GM12878 (cell line): Measurements from ENCODE around the gene UGT1A6. TPM values are rescaled to one million over a fixed set of nuclear protein-coding genes. Genes with fewer than 3 reads are reported as not detected.

Experiments
- ATAC-seq: fragments of 200-7000 bp; cut with Tn5 transposase; 3 replicates; pipeline ENCODE4 v1.9.1; 2020; ENCODE audit warnings: mild to moderate bottlenecking, moderate library complexity
- BruUV-seq: library from RNA; stranded (reverse); fragments of 400-500 nt; replicated peaks from 2 replicates; lab custom pipeline; 2021; lab: Mats Ljungman, UMichigan
- CTCF ChIA-PET: fragments of 300-600 bp; sonication (Branson Sonifier 250); formaldehyde crosslinking; extraction: SDS; loops from one replicate; lab custom pipeline; 2021; ENCODE audit warnings: inconsistent platforms; lab: Yijun Ruan, JAX
- POLR2A ChIA-PET: fragments of 350-600 bp; formaldehyde crosslinking; extraction: SDS; loops from one replicate; lab custom pipeline; 2021; ENCODE audit warnings: inconsistent platforms; lab: Charles Lee
- RAD21 ChIA-PET: fragments of 300-600 bp; sonication (Branson Sonifier 250); formaldehyde crosslinking; loops from one replicate; lab custom pipeline; 2023; ENCODE audit warnings: antibody characterized with exemption; ENCODE audit not compliant: unreplicated experiment; lab: Charles Lee
- SMC1A ChIA-PET: fragments of 300-600 bp; sonication (Branson Sonifier 250); formaldehyde crosslinking; loops from one replicate; lab custom pipeline; 2023; ENCODE audit not compliant: unreplicated experiment, uncharacterized antibody; lab: Charles Lee
- DNase-seq: peaks from one replicate; pipeline ENCODE4 v3.0.0-alpha.2; 2011; ENCODE audit warnings: low read depth, low spot score
- FAIRE-seq: peaks from 3 replicates; lab custom pipeline; 2011; peaks lifted over from hg19 to GRCh38; lab: Jason Lieb, UNC
- H2AFZ ChIP-seq: 2 replicates; pipeline ENCODE4 v1.6.0; 2011; ENCODE audit warnings: low read depth, low read length, control low read depth; ENCODE audit not compliant: control insufficient read depth
- H3K27ac ChIP-seq: 2 replicates; pipeline ENCODE4 v1.5.1; 2011; ENCODE audit warnings: control low read depth; ENCODE audit not compliant: control insufficient read depth, insufficient read depth
- H3K27me3 ChIP-seq, 2 experiments: replicated peaks in 1 of 2; 2 replicates each; pipeline versions ENCODE4 v1.6.0 to v1.6.1; 2011; ENCODE audit warnings: low read length in 1 of 2; ENCODE audit not compliant: control insufficient read depth in 2 of 2, insufficient read depth in 2 of 2
- H3K36me3 ChIP-seq, 2 experiments: 2 replicates each; pipeline ENCODE4 v1.5.1; 2011; ENCODE audit warnings: low read length in 1 of 2; ENCODE audit not compliant: control insufficient read depth in 2 of 2, insufficient read depth in 2 of 2
- H3K4me1 ChIP-seq: 2 replicates; pipeline ENCODE4 v1.6.1; 2011; ENCODE audit warnings: mild to moderate bottlenecking, low read length, moderate library complexity, mixed read lengths; ENCODE audit not compliant: control insufficient read depth, insufficient read depth
- H3K4me2 ChIP-seq: 2 replicates; pipeline ENCODE4 v1.6.0; 2011; ENCODE audit warnings: control low read depth; ENCODE audit not compliant: control insufficient read depth, insufficient read depth
- H3K4me3 ChIP-seq: fragments of 200-600 bp; sonication (generic); 2 replicates; pipeline ENCODE4 v1.5.1; 2016
- H3K79me2 ChIP-seq: 2 replicates; pipeline ENCODE4 v1.6.0; 2011; ENCODE audit warnings: low read length; ENCODE audit not compliant: control insufficient read depth, insufficient read depth
- H3K9ac ChIP-seq: 2 replicates; pipeline ENCODE4 v1.8.0; 2011; ENCODE audit warnings: low read length, control low read depth, mixed read lengths; ENCODE audit not compliant: control insufficient read depth, insufficient read depth
- H3K9me3 ChIP-seq: replicated peaks from 3 replicates; pipeline ENCODE4 v1.5.1; 2011; ENCODE audit warnings: mild to moderate bottlenecking, low read length; ENCODE audit not compliant: control insufficient read depth, insufficient read depth
- H4K20me1 ChIP-seq: 2 replicates; pipeline ENCODE4 v1.6.0; 2011; ENCODE audit not compliant: control insufficient read depth, insufficient read depth
- CBX3 ChIP-seq: fragments of 200-600 bp; sonication (generic); IDR thresholded peaks from 2 replicates; pipeline ENCODE4 v1.6.1; 2016; ENCODE audit warnings: low read depth, borderline replicate concordance
- IKZF1 ChIP-seq: fragments of 450-650 bp; conservative IDR thresholded peaks from 2 replicates; pipeline ENCODE4 v1.6.1; 2017; ENCODE audit warnings: antibody characterized with exemption, mild to moderate bottlenecking
- KDM1A ChIP-seq: fragments of 200-600 bp; sonication (generic); IDR thresholded peaks from 2 replicates; pipeline ENCODE4 v1.6.1; 2016; ENCODE audit warnings: borderline replicate concordance
- MEF2B ChIP-seq: fragments of 450-650 bp; IDR thresholded peaks from 2 replicates; pipeline ENCODE4 v1.6.1; 2018; ENCODE audit warnings: mild to moderate bottlenecking, moderate library complexity; ENCODE audit not compliant: partially characterized antibody, poor library complexity, severe bottlenecking
- MLLT1 ChIP-seq: fragments of 450-650 bp; IDR thresholded peaks from 2 replicates; pipeline ENCODE4 v1.6.1; 2016; ENCODE audit warnings: mild to moderate bottlenecking
- MYC ChIP-seq: IDR thresholded peaks from 2 replicates; pipeline ENCODE4 v1.6.1; 2011; ENCODE audit warnings: mild to moderate bottlenecking, low read length, moderate library complexity, inconsistent platforms; ENCODE audit not compliant: insufficient read depth, insufficient replicate concordance, insufficient read length, severe bottlenecking
- NFYB ChIP-seq: IDR thresholded peaks from 2 replicates; pipeline ENCODE4 v1.6.1; 2011; ENCODE audit warnings: low read depth, mild to moderate bottlenecking, low read length, improper control_type of control experiment, moderate library complexity; ENCODE audit not compliant: insufficient read depth
- NR2C2 ChIP-seq: IDR thresholded peaks from 2 replicates; pipeline ENCODE4 v1.6.1; 2011; ENCODE audit warnings: borderline replicate concordance, low read depth; ENCODE audit not compliant: control insufficient read depth, insufficient read length
- PAX8 ChIP-seq: fragments of 450-650 bp; IDR thresholded peaks from 2 replicates; pipeline ENCODE4 v1.6.1; 2017; ENCODE audit warnings: mild to moderate bottlenecking, moderate library complexity
- PRDM15 ChIP-seq: fragments of 450-650 bp; formaldehyde crosslinking; IDR thresholded peaks from 2 replicates; pipeline ENCODE4 v1.4.0; 2020; ENCODE audit warnings: mild to moderate bottlenecking, moderate library complexity
- SKIL ChIP-seq: fragments of 450-650 bp; IDR thresholded peaks from 2 replicates; pipeline ENCODE4 v1.6.1; 2017; ENCODE audit warnings: mild to moderate bottlenecking, low read depth, inconsistent platforms; ENCODE audit not compliant: poor library complexity, severe bottlenecking
- SPI1 ChIP-seq: IDR thresholded peaks from 2 replicates; pipeline ENCODE4 v1.6.1; 2011; ENCODE audit warnings: low read depth, mild to moderate bottlenecking, low read length, moderate library complexity, borderline replicate concordance; ENCODE audit not compliant: insufficient read depth
- TBL1XR1 ChIP-seq: IDR thresholded peaks from 2 replicates; pipeline ENCODE4 v1.6.1; 2012; ENCODE audit warnings: low read depth, low read length, improper control_type of control experiment
- TCF12 ChIP-seq: IDR thresholded peaks from 2 replicates; pipeline ENCODE4 v1.6.1; 2011; ENCODE audit warnings: low read depth, mild to moderate bottlenecking, low read length
- ZSCAN29 ChIP-seq: fragments of 450-650 bp; IDR thresholded peaks from 2 replicates; pipeline ENCODE4 v1.6.1; 2017; ENCODE audit warnings: mild to moderate bottlenecking, moderate library complexity
- WGBS: methylation state at CpG from one replicate; pipeline ENCODE4 v1.1.6; 2016; ENCODE audit warnings: low lambda C conversion rate; ENCODE audit not compliant: insufficient replicate concordance, insufficient coverage; ENCODE audit errors: missing lambda C conversion rate; 5-methylcytosine and 5-hydroxymethylcytosine counted together
- in situ Hi-C: fragments of 300-500 bp; cut with MboI; formaldehyde crosslinking; loops from 9 replicates; pipeline ENCODE4 v1.14.3; 2018; ENCODE audit warnings: mixed read lengths
- intact Hi-C: fragments of 100-400 bp; cut with micrococcal nuclease; formaldehyde crosslinking; loops from one replicate; pipeline ENCODE4 v1.14.2; 2022; ENCODE audit not compliant: unreplicated experiment
- polyA plus RNA-seq, 11 experiments: library from polyadenylated mRNA; depleted of rRNA in 4 of 11; unstranded in 6 of 11; stranded (reverse) in 5 of 11; fragments of >200 nt; fragmentation: Nextera tagmentation in 4 of 11; fragmentation: Illumina TruSeq in 1 of 11; extraction: Ambion mirVana in 4 of 11; extraction: Trizol in 1 of 11; gene quantifications; 1 replicate in 1 of 11; 2 replicates in 10 of 11; pipeline versions ENCODE4 v1.2.1 to v1.2.3, GENCODE V29; 2011 to 2016; ENCODE audit warnings: inconsistent platforms in 2 of 11, missing spikeins in 2 of 11, low read depth in 1 of 11
- total RNA-seq, 4 experiments: library from RNA; depleted of rRNA in 3 of 4; stranded (reverse); fragments of >200 nt in 3 of 4; fragmentation: Illumina TruSeq in 1 of 4; extraction: Trizol in 1 of 4; gene quantifications; 2 replicates each; pipeline versions ENCODE4 v1.2.1 to v1.2.3, GENCODE V29; 2013 to 2021

Gene UGT1A6
- total and polyA plus RNA-seq, 10 of the 15 experiments (the other 5 are each of a cell fraction or from before 2014, with no cell fraction given) = not detected

GRCh38 chr2:233817361-233817911 lies 124.7 kb downstream of the UGT1A6 start:
- no peaks in the 10 kb centered on the region for H3K36me3 ChIP-seq
- H3K79me2 ChIP-seq = no peaks in the 10 kb centered on the region
- ChIA-PET CTCF (no interaction called here), SMC1A (no interaction called here), POLR2A (no interaction called here), RAD21 (no interaction called here)
- no peaks in the 10 kb centered on the region for H4K20me1 ChIP-seq
- H3K27ac ChIP-seq = no peak overlapping the region
- TF ChIP-seq CBX3 (no peak), KDM1A (no peak), ZSCAN29 (no peak), SKIL (no peak), TBL1XR1 (no peak), PRDM15 (no peak), MEF2B (no peak), NFYB (no peak), IKZF1 (no peak), SPI1 (no peak), TCF12 (no peak), MLLT1 (no peak), PAX8 (no peak), NR2C2 (no peak), MYC (no peak)
- in situ Hi-C loops (no loop called here), intact Hi-C loops (no loop called here)
- H3K27me3 ChIP-seq = no peaks in the 10 kb centered on the region; a peak in 3 of 4 replicates
- no peaks in the 10 kb centered on the region for H3K4me1 ChIP-seq
- H3K9ac ChIP-seq = no peak overlapping the region
- no peak for FAIRE-seq
- BruUV-seq = no TSS peak
- H3K4me2 ChIP-seq = no peak overlapping the region
- no peak overlapping the region for H3K4me3 ChIP-seq
- no peak for ATAC-seq
- WGBS = 26% methylated on average over 3 of the region's 3 CpGs
- no peaks in the 10 kb centered on the region for H3K9me3 ChIP-seq
- no peak overlapping the region for H2AFZ ChIP-seq
- no peak for DNase-seq
